ENCODE results near the gene SNTG2.

Gene SNTG2

GRCh38 chr2:954687-955000 is 4.0 kb downstream of the SNTG2 start:
- DNase-seq: no peak

GRCh38 chr2:955829-956731 is 5.4 kb downstream of the SNTG2 start:
- no peak for DNase-seq

GRCh38 chr2:959457-959856 is 8.8 kb downstream of the SNTG2 start:
- no peak for DNase-seq

- no peak for DNase-seq
Measured at GRCh38 chr2:960061-960736, 9.6 kb downstream of the SNTG2 start.

- no peak for DNase-seq
Measured at GRCh38 chr2:961786-962185, 11.1 kb downstream of the SNTG2 start.

GRCh38 chr2:963876-964275 is 13.2 kb downstream of the SNTG2 start:
- no peak for DNase-seq

- DNase-seq: no peak
Measured at GRCh38 chr2:964562-964961, 13.9 kb downstream of the SNTG2 start.

- no peak for DNase-seq
Measured at GRCh38 chr2:965640-966147, 15.0 kb downstream of the SNTG2 start.

GRCh38 chr2:973129-973528 is 22.5 kb downstream of the SNTG2 start:
- no peak for DNase-seq

- DNase-seq: peak in 1 of 2 experiments; percentile 17
Measured at GRCh38 chr2:974054-974453, 23.4 kb downstream of the SNTG2 start.

- DNase-seq: no peak
Measured at GRCh38 chr2:974502-974901, 23.9 kb downstream of the SNTG2 start.

GRCh38 chr2:975095-975494 is 24.4 kb downstream of the SNTG2 start:
- DNase-seq: no peak

- DNase-seq: no peak
Measured at GRCh38 chr2:979069-979928, 28.6 kb downstream of the SNTG2 start.

GRCh38 chr2:980176-980575 is 29.5 kb downstream of the SNTG2 start:
- no peak for DNase-seq

- no peak for DNase-seq
Measured at GRCh38 chr2:981258-981657, 30.6 kb downstream of the SNTG2 start.

GRCh38 chr2:981759-982158 is 31.1 kb downstream of the SNTG2 start:
- no peak for DNase-seq

- DNase-seq: no peak
Measured at GRCh38 chr2:985317-985898, 34.8 kb downstream of the SNTG2 start.

- no peak for DNase-seq
Measured at GRCh38 chr2:987789-988188, 37.1 kb downstream of the SNTG2 start.

- no peak for DNase-seq
Measured at GRCh38 chr2:989781-990467, 39.3 kb downstream of the SNTG2 start.

GRCh38 chr2:990970-991369 is 40.3 kb downstream of the SNTG2 start:
- no peak for DNase-seq

GRCh38 chr2:1002350-1002749 is 51.7 kb downstream of the SNTG2 start:
- DNase-seq: no peak

GRCh38 chr2:1004398-1004797 is 53.7 kb downstream of the SNTG2 start:
- DNase-seq: no peak

All from activated CD4-positive, alpha-beta T cell treated with anti-CD3 and anti-CD28 coated beads, Interleukin-2, amount 50 U/mL, for 48 hours (primary cell).